ENCODE data around the gene HOMER1. TPM values are rescaled to one million over a fixed set of nuclear protein-coding genes. Genes with fewer than 3 reads are reported as not detected.

Gene HOMER1
- total and polyA plus RNA-seq, 2 donors (not counting 1 experiment from before 2014, with no cell fraction given): 3.9 to 6.8 TPM

- Histone ChIP-seq H3K4me1 (ENCODE audit: control insufficient read depth, extremely low read depth, insufficient read depth, low read length) (no peaks in the 10 kb centered on the region), H3K4me2 (ENCODE audit: extremely low read depth, insufficient read depth, low read length) (no peak overlapping the region), H3K27me3 (ENCODE audit: control insufficient read depth, insufficient read depth, low read length) (no peaks in the 10 kb centered on the region), H2AFZ (ENCODE audit: low read length) (no peak overlapping the region), H3K27ac (ENCODE audit: insufficient read depth, low read length) (no peak overlapping the region), H3K36me3 (ENCODE audit: control insufficient read depth, insufficient read depth, low read length) (no peaks in the 10 kb centered on the region), H3K9ac (ENCODE audit: insufficient read depth, low read length) (no peak overlapping the region), H3K79me2 (ENCODE audit: control insufficient read depth, insufficient read depth, low read length) (no peaks in the 10 kb centered on the region), H3K4me3 (replicated peaks in 1 of 4; ENCODE audit: control extremely low read depth in 1 of 4, insufficient read depth in 1 of 4, low read depth in 3 of 4, low read length in 4 of 4) (no peak overlapping the region), H4K20me1 (ENCODE audit: control insufficient read depth, extremely low read depth, insufficient read depth, low read length) (no peaks in the 10 kb centered on the region), H3K9me3 (ENCODE audit: control insufficient read depth, insufficient read depth, low read depth, low read length) (no peaks in the 10 kb centered on the region)
- DNase-seq (ENCODE audit: low read depth in 2 of 2): peak in 1 of 2 donors; percentile 18
- TF ChIP-seq CTCF (conservative IDR thresholded peaks at IDR 0.05 in 1 of 2, IDR thresholded peaks at IDR 0.05 in 1 of 2; ENCODE audit: low read depth in 1 of 2, low read length in 2 of 2) (no peak), EZH2 (IDR thresholded peaks at IDR 0.05; ENCODE audit: low read length, missing control alignments) (no peak)
These were observed 183.9 kb downstream of the HOMER1 start for GRCh38 chr5:79330071-79330470.

- no peaks in the 10 kb centered on the region for H3K4me1 ChIP-seq (ENCODE audit: control insufficient read depth, extremely low read depth, insufficient read depth, low read length)
- no peak overlapping the region for H3K27ac ChIP-seq (ENCODE audit: insufficient read depth, low read length)
- H3K9me3 ChIP-seq (ENCODE audit: control insufficient read depth, insufficient read depth, low read depth, low read length): no peaks in the 10 kb centered on the region
- TF ChIP-seq EZH2 (IDR thresholded peaks at IDR 0.05; ENCODE audit: low read length, missing control alignments): no peak
- no peak for TF ChIP-seq CTCF (conservative IDR thresholded peaks at IDR 0.05 in 1 of 2, IDR thresholded peaks at IDR 0.05 in 1 of 2; ENCODE audit: low read depth in 1 of 2, low read length in 2 of 2)
- no peaks in the 10 kb centered on the region for H3K36me3 ChIP-seq (ENCODE audit: control insufficient read depth, insufficient read depth, low read length)
- H3K9ac ChIP-seq (ENCODE audit: insufficient read depth, low read length): no peak overlapping the region
- H4K20me1 ChIP-seq (ENCODE audit: control insufficient read depth, extremely low read depth, insufficient read depth, low read length): no peaks in the 10 kb centered on the region
- no peak overlapping the region for H3K4me2 ChIP-seq (ENCODE audit: extremely low read depth, insufficient read depth, low read length)
- no peak overlapping the region for H3K4me3 ChIP-seq (replicated peaks in 1 of 4; ENCODE audit: control extremely low read depth in 1 of 4, insufficient read depth in 1 of 4, low read depth in 3 of 4, low read length in 4 of 4)
- H2AFZ ChIP-seq (ENCODE audit: low read length): no peak overlapping the region
- H3K79me2 ChIP-seq (ENCODE audit: control insufficient read depth, insufficient read depth, low read length): no peaks in the 10 kb centered on the region
- no peaks in the 10 kb centered on the region for H3K27me3 ChIP-seq (ENCODE audit: control insufficient read depth, insufficient read depth, low read length)
- DNase-seq (ENCODE audit: low read depth in 2 of 2): peak in 1 of 2 donors; percentile 9
These were observed 184.5 kb downstream of the HOMER1 start for GRCh38 chr5:79329453-79329852.

Other genes starting within 250 kb of the HOMER1 start
- gene TENT2, start 98.3 kb upstream of the HOMER1 start, total RNA-seq: 28.0 and 39.5 TPM in 2 replicates
- gene TENT2, start 98.3 kb upstream of the HOMER1 start, polyA plus RNA-seq: 36.5 and 40.6 TPM in 2 replicates
- 4.1 and 7.8 TPM in 2 replicates for gene CMYA5, start 175.7 kb upstream of the HOMER1 start, total RNA-seq
- gene CMYA5, start 175.7 kb upstream of the HOMER1 start, polyA plus RNA-seq: 1.9 and 2.0 TPM in 2 replicates